Measurements from ENCODE around the gene MTPN. TPM values are rescaled to one million over a fixed set of nuclear protein-coding genes. Genes with fewer than 3 reads are reported as not detected.

Gene MTPN
- total RNA-seq, 1 donor from 2014 or later, result 144 TPM

DNA sequence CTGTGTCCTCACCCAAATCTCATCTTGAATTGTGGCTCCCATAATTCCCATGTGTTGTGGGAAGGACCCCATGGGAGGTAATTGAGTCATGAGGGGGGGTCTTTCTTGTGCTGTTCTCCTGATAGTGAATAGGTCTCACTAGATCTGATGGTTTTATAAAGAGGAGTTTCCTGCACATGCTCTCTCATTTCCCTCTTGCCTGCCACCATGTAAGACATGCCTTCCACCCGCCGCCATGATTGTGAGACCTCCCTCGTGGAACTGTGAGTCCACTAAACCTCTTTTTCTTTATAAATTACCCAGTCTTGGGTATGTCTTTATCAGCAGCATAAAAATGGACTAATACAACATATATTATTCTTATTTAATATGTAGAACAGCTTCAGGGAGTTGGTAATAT, 29.0 kb upstream of the MTPN start:
- TF ChIP-seq, protein P1, sequence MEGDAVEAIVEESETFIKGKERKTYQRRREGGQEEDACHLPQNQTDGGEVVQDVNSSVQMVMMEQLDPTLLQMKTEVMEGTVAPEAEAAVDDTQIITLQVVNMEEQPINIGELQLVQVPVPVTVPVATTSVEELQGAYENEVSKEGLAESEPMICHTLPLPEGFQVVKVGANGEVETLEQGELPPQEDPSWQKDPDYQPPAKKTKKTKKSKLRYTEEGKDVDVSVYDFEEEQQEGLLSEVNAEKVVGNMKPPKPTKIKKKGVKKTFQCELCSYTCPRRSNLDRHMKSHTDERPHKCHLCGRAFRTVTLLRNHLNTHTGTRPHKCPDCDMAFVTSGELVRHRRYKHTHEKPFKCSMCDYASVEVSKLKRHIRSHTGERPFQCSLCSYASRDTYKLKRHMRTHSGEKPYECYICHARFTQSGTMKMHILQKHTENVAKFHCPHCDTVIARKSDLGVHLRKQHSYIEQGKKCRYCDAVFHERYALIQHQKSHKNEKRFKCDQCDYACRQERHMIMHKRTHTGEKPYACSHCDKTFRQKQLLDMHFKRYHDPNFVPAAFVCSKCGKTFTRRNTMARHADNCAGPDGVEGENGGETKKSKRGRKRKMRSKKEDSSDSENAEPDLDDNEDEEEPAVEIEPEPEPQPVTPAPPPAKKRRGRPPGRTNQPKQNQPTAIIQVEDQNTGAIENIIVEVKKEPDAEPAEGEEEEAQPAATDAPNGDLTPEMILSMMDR (IDR thresholded peaks at IDR 0.05), result no peak
- Histone ChIP-seq H3K9me3 (no peaks in the 10 kb centered on the region), H3K27ac (no peak overlapping the region), H3K36me3 (no peaks in the 10 kb centered on the region), H3K27me3 (ENCODE audit: low read depth) (no peaks in the 10 kb centered on the region), H3K4me3 (no peak overlapping the region), H3K4me1 (no peaks in the 10 kb centered on the region)
- DNase-seq, result no peak
- ATAC-seq, result no peak
- intact Hi-C loops (cut with DNase I), result loop anchor here (5.0 kb wide), 1 partner anchor 204 kb away; no protein-coding TSS in a partner anchor

DNA sequence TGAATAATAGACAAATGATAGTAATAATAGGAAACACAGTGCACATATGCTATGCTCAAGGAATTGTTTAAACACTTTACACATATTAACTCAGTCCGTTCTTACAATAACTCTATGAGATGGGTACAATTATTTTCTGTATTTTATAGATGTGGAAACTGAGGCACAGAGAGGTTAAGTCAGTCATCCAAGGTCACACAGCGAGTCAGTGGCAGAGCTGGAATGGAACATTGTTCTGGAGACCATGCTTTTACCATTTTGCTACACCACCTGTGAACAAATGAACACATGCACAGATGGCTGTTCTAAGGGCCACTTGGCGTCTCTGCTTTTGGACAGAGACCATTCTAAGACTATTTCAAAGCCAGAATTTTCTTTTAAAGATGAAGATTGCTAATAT, 26.9 kb upstream of the MTPN start:
- H3K9me3 ChIP-seq, result no peaks in the 10 kb centered on the region
- ATAC-seq (no peak), DNase-seq (no peak)
- no peaks in the 10 kb centered on the region for H3K27me3 ChIP-seq (ENCODE audit: low read depth)
- TF ChIP-seq, protein P1 (IDR thresholded peaks at IDR 0.05), result no peak
- H3K36me3 ChIP-seq, result no peaks in the 10 kb centered on the region
- no peaks in the 10 kb centered on the region for H3K4me1 ChIP-seq
- no peak overlapping the region for H3K27ac ChIP-seq
- H3K4me3 ChIP-seq, result no peak overlapping the region
- intact Hi-C loops (cut with DNase I), result no loop called here

DNA sequence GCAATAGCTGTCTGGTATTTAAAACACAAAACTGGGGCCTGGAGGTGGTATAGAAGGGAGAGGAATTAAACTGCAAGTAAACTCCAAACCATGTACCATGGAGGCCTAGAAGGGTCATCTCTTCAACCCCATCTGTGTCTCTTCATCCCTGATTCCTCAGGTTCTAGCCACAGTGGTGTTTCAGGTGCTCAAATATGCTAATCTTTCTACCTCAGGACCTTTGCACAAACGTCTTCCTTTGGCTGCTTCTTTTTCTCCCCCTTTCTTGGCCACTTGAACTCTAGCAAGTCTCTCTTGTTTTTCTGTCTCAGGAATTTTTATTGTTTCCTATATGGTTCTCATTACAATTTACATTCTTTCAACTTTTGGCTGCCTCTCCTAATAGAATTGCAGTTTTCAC, 25.6 kb upstream of the MTPN start:
- Histone ChIP-seq H3K9me3 (no peaks in the 10 kb centered on the region), H3K27me3 (ENCODE audit: low read depth) (no peaks in the 10 kb centered on the region), H3K4me1 (no peaks in the 10 kb centered on the region), H3K27ac (no peak overlapping the region), H3K4me3 (no peak overlapping the region), H3K36me3 (no peaks in the 10 kb centered on the region)
- TF ChIP-seq, protein P1 (IDR thresholded peaks at IDR 0.05), result no peak
- intact Hi-C loops (cut with DNase I), result no loop called here
- no peak for ATAC-seq
- no peak for DNase-seq

DNA sequence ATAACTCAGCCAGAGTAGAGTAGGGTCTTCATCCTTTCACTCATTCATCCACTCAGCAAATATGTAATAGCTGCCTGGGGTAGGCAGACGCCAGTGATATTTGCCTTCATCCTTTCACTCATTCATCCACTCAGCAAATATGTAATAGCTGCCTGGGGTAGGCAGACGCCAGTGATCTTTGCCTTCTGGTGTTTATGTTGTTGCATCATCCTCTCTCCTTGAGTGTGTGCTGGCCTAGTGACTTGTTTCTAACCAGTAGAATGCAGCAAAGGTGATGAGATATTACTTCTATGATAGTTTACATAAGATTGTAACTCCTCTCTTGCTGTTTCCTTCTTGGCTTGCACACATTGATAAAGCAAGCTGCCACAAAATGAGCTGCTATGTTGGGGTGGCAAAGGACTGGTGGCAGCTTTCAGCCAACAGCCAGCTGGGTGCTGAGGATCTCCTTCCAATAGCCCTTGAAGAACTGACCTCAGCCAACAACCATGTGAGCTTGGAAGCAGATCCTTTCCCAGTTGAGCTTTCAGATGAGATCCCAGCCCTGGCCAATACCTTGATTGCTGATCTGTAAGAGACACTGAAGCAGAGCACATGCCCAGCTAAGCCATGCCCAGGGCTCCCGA, 23.2 kb upstream of the MTPN start:
- DNase-seq (no peak), ATAC-seq (no peak)
- H3K27me3 ChIP-seq (ENCODE audit: low read depth), result no peaks in the 10 kb centered on the region
- H3K9me3 ChIP-seq, result no peaks in the 10 kb centered on the region
- TF ChIP-seq, protein P1 (IDR thresholded peaks at IDR 0.05), result no peak
- no peak overlapping the region for H3K4me3 ChIP-seq
- no peak overlapping the region for H3K27ac ChIP-seq
- no peaks in the 10 kb centered on the region for H3K4me1 ChIP-seq
- H3K36me3 ChIP-seq, result no peaks in the 10 kb centered on the region
- intact Hi-C loops (cut with DNase I), result no loop called here

DNA sequence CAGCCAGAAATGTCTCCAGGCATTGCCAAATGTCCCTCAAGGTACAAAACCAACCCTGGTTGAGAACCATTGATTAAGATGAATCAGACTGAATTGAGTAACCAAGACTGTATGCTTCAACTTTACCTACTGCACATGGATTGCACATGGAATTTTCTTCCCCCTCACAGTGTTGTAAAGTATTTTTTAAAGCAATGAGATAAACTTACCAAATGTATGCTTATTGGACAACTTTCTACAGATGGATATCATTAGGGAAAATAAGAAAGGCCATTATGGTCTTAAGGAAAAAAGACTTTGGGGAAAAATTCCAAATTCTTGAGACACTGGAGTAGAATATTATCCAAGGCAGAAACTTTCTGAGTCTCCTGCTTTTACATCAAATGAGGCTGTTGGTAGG, 20.9 kb upstream of the MTPN start:
- TF ChIP-seq, protein P1 (IDR thresholded peaks at IDR 0.05), result no peak
- H3K4me3 ChIP-seq, result no peak overlapping the region
- H3K27ac ChIP-seq, result no peak overlapping the region
- no peaks in the 10 kb centered on the region for H3K4me1 ChIP-seq
- H3K27me3 ChIP-seq (ENCODE audit: low read depth), result no peaks in the 10 kb centered on the region
- H3K9me3 ChIP-seq, result no peaks in the 10 kb centered on the region
- intact Hi-C loops (cut with DNase I), result no loop called here
- ATAC-seq (no peak), DNase-seq (no peak)
- no peaks in the 10 kb centered on the region for H3K36me3 ChIP-seq

Data from lower lobe of right lung (tissue), 2 donors.